ENCODE measurements around the gene EEF1AKMT4. TPM values are rescaled to one million over a fixed set of nuclear protein-coding genes. Genes with fewer than 3 reads are reported as not detected.

The EEF1AKMT4 gene
- total RNA-seq, 3 donors from 2014 or later, result 3.4 to 9.7 (median 6.2) TPM

- peak overlapping the region in 2 of 3 donors; percentile 55 to 75 for H3K4me3 ChIP-seq
- intact Hi-C loops (cut with DNase I; ENCODE audit: low total_unique reads), result no loop called here
- TF ChIP-seq POLR2AphosphoS5 (IDR thresholded peaks at IDR 0.05) (no peak), CTCF (IDR thresholded peaks at IDR 0.05) (no peak), POLR2A (IDR thresholded peaks at IDR 0.05) (no peak)
These were observed 10.6 kb downstream of the EEF1AKMT4 start for GRCh38 chr3:184259878-184260723.

GRCh38 chr3:184260724-184261269 is 11.3 kb downstream of the EEF1AKMT4 start:
- intact Hi-C loops (cut with DNase I; ENCODE audit: low total_unique reads), result no loop called here
- Histone ChIP-seq H3K4me1 (peaks cover 0 to 20% of the 10 kb centered on the region in 2 donors), H3K9me3 (no peaks in the 10 kb centered on the region), H3K4me3 (peak overlapping the region; percentile 32 to 75 (median 55)), H3K27ac (no peak overlapping the region), H3K27me3 (peaks cover 16 to 29% of the 10 kb centered on the region in 2 donors), H3K36me3 (no peaks in the 10 kb centered on the region)
- TF ChIP-seq POLR2A (IDR thresholded peaks at IDR 0.05), result no peak
- no peak for TF ChIP-seq POLR2AphosphoS5 (IDR thresholded peaks at IDR 0.05)
- no peak for TF ChIP-seq CTCF (IDR thresholded peaks at IDR 0.05)
- DNase-seq (ENCODE audit: low spot score in 2 of 2), result no peak

More at GRCh38 chr3:184259878-184260723, 10.6 kb downstream of the EEF1AKMT4 start:
- Histone ChIP-seq H3K27ac (no peak overlapping the region), H3K27me3 (peaks cover 16 to 29% of the 10 kb centered on the region in 2 donors), H3K4me1 (peaks cover 0 to 20% of the 10 kb centered on the region in 2 donors), H3K36me3 (no peaks in the 10 kb centered on the region), H3K9me3 (no peaks in the 10 kb centered on the region)
- no peak for DNase-seq (ENCODE audit: low spot score in 2 of 2)

GRCh38 chr3:184261270-184261853 is 11.9 kb downstream of the EEF1AKMT4 start, which contains the start of gene CAMK2N2:
Gene CAMK2N2 (minus strand): TSS chr3:184261553. CDS start chr3:184261285, 268 bp downstream.
- Histone ChIP-seq H3K9me3 (no peaks in the 10 kb centered on the region), H3K4me3 (peak within 1 kb of the TSS; percentile 32 to 75 (median 55)), H3K36me3 (no peaks in the 10 kb centered on the region), H3K4me1 (peaks cover 0 to 20% of the 10 kb centered on the region in 2 donors), H3K27ac (no peak within 1 kb of the TSS), H3K27me3 (peaks cover 16 to 29% of the 10 kb centered on the region in 2 donors)
- DNase-seq (ENCODE audit: low spot score in 2 of 2), result no peak
- intact Hi-C loops (cut with DNase I; ENCODE audit: low total_unique reads), result no loop called here
- no peak for TF ChIP-seq POLR2A (IDR thresholded peaks at IDR 0.05)
- no peak for TF ChIP-seq CTCF (IDR thresholded peaks at IDR 0.05)
- TF ChIP-seq POLR2AphosphoS5 (IDR thresholded peaks at IDR 0.05), result no peak

GRCh38 chr3:184261854-184262763 is 12.6 kb downstream of the EEF1AKMT4 start:
- H3K27ac ChIP-seq, result no peak overlapping the region
- intact Hi-C loops (cut with DNase I; ENCODE audit: low total_unique reads), result no loop called here
- H3K4me3 ChIP-seq, result peak overlapping the region; percentile 32 to 75 (median 55)
- no peaks in the 10 kb centered on the region for H3K36me3 ChIP-seq
- DNase-seq (ENCODE audit: low spot score in 2 of 2), result no peak
- TF ChIP-seq POLR2A (IDR thresholded peaks at IDR 0.05) (no peak), CTCF (IDR thresholded peaks at IDR 0.05) (no peak), POLR2AphosphoS5 (IDR thresholded peaks at IDR 0.05) (no peak)
- H3K27me3 ChIP-seq, result peaks cover 16 to 29% of the 10 kb centered on the region in 2 donors
- H3K4me1 ChIP-seq, result peaks cover 0 to 20% of the 10 kb centered on the region in 2 donors
- no peaks in the 10 kb centered on the region for H3K9me3 ChIP-seq

Measured in breast epithelium (tissue), 4 donors.